Body of pancreas (tissue), 4 donors: ENCODE data around the gene SLC4A5. TPM values are rescaled to one million over a fixed set of nuclear protein-coding genes. Genes with fewer than 3 reads are reported as not detected.

Experiments
- ATAC-seq: fragments of 150-250 bp; one replicate; pipeline ENCODE4 v1.9.1; 2016
- DNase-seq, 4 donors: peaks; one replicate each; pipeline ENCODE4 v3.0.0-alpha.2; 2019
- H3K27ac ChIP-seq, 4 donors: fragments of 200-600 bp; sonication (generic); 1 replicate in 3 of 4; 2 replicates in 1 of 4; pipeline versions ENCODE4 v1.5.1 to v1.6.1; 2016 to 2019; ENCODE audit warnings: mild to moderate bottlenecking in 1 of 4, mixed read lengths in 1 of 4, moderate library complexity in 1 of 4
- H3K27me3 ChIP-seq, 2 donors: fragments of 200-600 bp; sonication (generic); one replicate each; pipeline ENCODE4 v1.6.0; 2016; ENCODE audit warnings: mild to moderate bottlenecking in 1 of 2
- H3K36me3 ChIP-seq, 2 donors: fragments of 200-600 bp; sonication (generic); replicated peaks in 1 of 2; 2 replicates each; pipeline ENCODE4 v1.5.1; 2016; ENCODE audit warnings: low read depth in 2 of 2; ENCODE audit not compliant: insufficient read depth in 1 of 2
- H3K4me1 ChIP-seq: fragments of 200-600 bp; sonication (generic); one replicate; pipeline ENCODE4 v1.6.0; 2016
- H3K4me3 ChIP-seq, 2 donors: fragments of 200-600 bp; sonication (generic); 1 replicate in 1 of 2; 2 replicates in 1 of 2; pipeline ENCODE4 v1.5.1; 2016 to 2019
- H3K9me3 ChIP-seq, 3 donors: fragments of 200-600 bp; sonication (generic); 1 replicate in 2 of 3; 2 replicates in 1 of 3; pipeline ENCODE4 v1.5.1; 2016
- POLR2A ChIP-seq, 3 donors: fragments of 450-650 bp; IDR thresholded peaks; one replicate each; pipeline ENCODE4 v1.6.1; 2016; ENCODE audit warnings: antibody characterized with exemption in 3 of 3, mild to moderate bottlenecking in 2 of 3
- WGBS, 2 donors: methylation state at CpG; one replicate each; pipeline ENCODE4 v1.1.5; 2017; 5-methylcytosine and 5-hydroxymethylcytosine counted together
- intact Hi-C: fragments of 100-400 bp; cut with DNase I; formaldehyde crosslinking; loops from one replicate; pipeline ENCODE4 v1.15.1; 2023
- total RNA-seq, 2 donors: library from RNA; depleted of rRNA; stranded (reverse); fragments of >200 nt; gene quantifications; one replicate each; pipeline ENCODE4 v1.1.0, GENCODE V29; 2016
- TF ChIP-seq, protein P1 (sequence below), 7 experiments: fragments of 450-650 bp in 4 of 7; fragments of 200-600 bp in 3 of 7; sonication (generic) in 3 of 7; IDR thresholded peaks; one replicate each; pipeline ENCODE4 v1.5.1; 2016 to 2019; ENCODE audit warnings: antibody characterized with exemption in 7 of 7

The SLC4A5 gene
- total RNA-seq, 2 donors from 2014 or later: 2.3 to 8.3 TPM

DNA sequence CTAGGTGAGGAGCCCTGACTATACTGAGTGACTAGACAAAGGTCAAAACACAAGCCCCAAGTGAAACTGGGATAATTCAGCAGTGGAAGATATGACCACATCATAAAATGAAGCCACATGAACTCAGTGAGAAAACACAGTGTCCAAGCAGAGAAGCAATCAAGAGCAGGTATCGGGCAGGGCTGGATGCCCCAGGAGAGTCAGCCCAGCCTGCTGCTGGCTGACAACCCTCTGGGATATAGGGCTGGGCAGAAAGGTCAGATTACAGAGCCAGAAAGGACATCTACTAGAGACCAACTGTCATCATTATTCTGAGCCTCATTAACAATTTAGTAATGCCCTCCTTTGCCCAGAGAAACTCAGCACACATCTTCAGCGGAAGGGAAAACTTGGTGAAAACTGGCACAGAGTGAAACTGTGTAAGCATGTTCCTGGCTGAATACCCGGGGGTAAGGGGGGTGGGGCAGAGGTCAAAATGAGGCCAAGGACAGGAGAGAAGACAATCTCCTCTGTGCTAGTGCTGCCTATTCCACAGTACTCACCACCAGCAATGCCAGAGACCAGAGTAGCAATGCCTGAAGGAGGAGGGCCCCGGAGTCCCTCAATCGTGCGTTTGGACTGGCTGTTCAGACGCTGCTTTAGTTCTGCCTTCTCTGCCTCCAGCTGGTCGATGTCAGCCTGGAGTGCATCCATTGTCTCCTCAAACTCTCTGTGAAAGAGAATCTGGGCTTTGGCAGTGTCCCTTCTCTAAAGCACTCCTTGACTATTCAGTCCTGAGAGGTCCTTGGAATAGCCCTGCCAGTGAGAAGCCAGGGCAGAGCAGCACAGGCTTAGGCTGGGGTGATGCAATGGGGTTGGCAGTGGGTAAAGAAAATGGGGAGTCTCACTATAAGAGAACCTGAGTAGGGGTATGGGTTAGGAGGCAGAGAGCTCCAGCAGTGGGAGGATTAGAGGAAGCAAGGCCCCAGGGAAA is 21.6 kb upstream of the SLC4A5 start:
- Histone ChIP-seq H3K9me3 (no peaks in the 10 kb centered on the region), H3K36me3 (peaks cover 10 to 60% of the 10 kb centered on the region in 2 donors), H3K27me3 (no peaks in the 10 kb centered on the region), H3K4me3 (no peak overlapping the region), H3K27ac (no peak overlapping the region), H3K4me1 (no peaks in the 10 kb centered on the region)
- TF ChIP-seq POLR2A (IDR thresholded peaks at IDR 0.05): no peak
- TF ChIP-seq, protein P1, sequence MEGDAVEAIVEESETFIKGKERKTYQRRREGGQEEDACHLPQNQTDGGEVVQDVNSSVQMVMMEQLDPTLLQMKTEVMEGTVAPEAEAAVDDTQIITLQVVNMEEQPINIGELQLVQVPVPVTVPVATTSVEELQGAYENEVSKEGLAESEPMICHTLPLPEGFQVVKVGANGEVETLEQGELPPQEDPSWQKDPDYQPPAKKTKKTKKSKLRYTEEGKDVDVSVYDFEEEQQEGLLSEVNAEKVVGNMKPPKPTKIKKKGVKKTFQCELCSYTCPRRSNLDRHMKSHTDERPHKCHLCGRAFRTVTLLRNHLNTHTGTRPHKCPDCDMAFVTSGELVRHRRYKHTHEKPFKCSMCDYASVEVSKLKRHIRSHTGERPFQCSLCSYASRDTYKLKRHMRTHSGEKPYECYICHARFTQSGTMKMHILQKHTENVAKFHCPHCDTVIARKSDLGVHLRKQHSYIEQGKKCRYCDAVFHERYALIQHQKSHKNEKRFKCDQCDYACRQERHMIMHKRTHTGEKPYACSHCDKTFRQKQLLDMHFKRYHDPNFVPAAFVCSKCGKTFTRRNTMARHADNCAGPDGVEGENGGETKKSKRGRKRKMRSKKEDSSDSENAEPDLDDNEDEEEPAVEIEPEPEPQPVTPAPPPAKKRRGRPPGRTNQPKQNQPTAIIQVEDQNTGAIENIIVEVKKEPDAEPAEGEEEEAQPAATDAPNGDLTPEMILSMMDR (IDR thresholded peaks at IDR 0.05): no peak
- WGBS, 2 donors: 77 to 82% methylated on average over 8 of the region's 8 CpGs
- DNase-seq (no peak), ATAC-seq (no peak)
- intact Hi-C loops: no loop called here

DNA sequence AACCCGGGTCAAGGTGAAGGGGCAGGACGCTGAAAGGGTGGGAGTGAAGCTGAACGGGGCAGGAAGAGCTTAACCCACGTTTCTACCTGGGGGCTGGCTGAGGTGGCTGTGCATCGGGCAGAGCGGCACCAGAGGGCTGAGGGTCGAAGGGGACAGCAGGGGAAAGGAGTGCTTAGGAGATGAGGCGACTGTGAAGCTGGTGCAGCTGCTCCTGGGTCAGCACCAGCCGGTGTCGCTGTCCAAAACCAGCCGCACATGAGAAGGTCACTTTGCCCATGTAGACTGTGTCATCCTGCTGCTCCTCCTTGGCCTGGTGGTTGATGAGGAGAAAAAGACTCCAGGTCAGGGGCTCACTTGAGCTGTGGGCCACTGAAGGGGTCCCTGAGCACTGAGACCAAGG is 18.1 kb upstream of the SLC4A5 start:
- DNase-seq (no peak), ATAC-seq (no peak)
- Histone ChIP-seq H3K4me1 (no peaks in the 10 kb centered on the region), H3K36me3 (peaks cover 10 to 33% of the 10 kb centered on the region in 2 donors), H3K27ac (no peak overlapping the region), H3K9me3 (no peaks in the 10 kb centered on the region), H3K4me3 (no peak overlapping the region), H3K27me3 (no peaks in the 10 kb centered on the region)
- no peak for TF ChIP-seq POLR2A (IDR thresholded peaks at IDR 0.05)
- TF ChIP-seq, protein P1 (IDR thresholded peaks at IDR 0.05): no peak
- WGBS, 2 donors: 76 to 82% methylated on average over 10 to 11 of the region's 11 CpGs
- intact Hi-C loops: no loop called here

DNA sequence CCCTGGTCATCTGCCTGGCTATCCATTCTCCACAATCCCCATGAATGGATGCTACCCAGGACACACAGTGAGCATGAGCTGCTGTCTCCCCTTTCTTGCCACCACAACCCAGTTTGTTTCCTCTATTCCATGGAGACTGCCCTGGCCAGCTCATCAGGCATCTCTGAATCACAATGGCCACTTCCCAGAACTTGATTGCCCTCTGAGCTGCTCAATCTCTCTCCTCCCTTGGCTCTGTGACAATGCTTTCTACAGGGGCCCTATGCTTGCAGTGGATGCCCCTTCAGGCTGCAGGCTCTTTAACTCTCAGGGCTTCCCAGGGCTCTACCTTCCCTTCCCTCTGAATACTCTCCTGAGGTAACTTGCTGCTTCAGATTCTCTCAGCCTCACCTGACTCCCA is 14.4 kb upstream of the SLC4A5 start:
- Histone ChIP-seq H3K9me3 (no peaks in the 10 kb centered on the region), H3K27ac (no peak overlapping the region), H3K36me3 (peaks cover 8 to 13% of the 10 kb centered on the region in 2 donors), H3K4me3 (no peak overlapping the region), H3K4me1 (no peaks in the 10 kb centered on the region), H3K27me3 (no peaks in the 10 kb centered on the region)
- DNase-seq (no peak), ATAC-seq (no peak)
- intact Hi-C loops: no loop called here
- TF ChIP-seq POLR2A (IDR thresholded peaks at IDR 0.05): no peak
- TF ChIP-seq, protein P1 (IDR thresholded peaks at IDR 0.05): no peak

DNA sequence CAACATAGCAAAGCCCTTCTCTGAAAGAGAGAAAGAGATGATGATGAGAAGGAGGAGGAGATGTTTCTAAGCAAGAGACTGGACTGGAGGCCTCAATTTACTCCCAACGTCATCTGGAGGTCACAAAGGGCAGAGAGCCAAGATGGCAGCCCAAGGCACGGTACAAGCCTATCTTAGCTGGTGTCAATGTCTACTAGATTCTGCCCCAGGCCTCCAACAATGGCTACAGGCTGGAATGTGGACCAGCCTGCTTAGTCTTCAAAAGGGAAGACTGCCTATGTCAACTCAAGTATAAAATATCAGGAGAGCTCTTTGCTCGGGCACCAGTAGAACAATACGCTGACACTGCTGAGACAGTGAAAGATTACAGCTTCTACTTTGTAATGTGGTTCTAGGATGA is 6.7 kb upstream of the SLC4A5 start:
- WGBS, 2 donors: 81 to 83% methylated on average over 4 of the region's 4 CpGs
- TF ChIP-seq, protein P1 (IDR thresholded peaks at IDR 0.05): no peak
- TF ChIP-seq POLR2A (IDR thresholded peaks at IDR 0.05): no peak
- no peaks in the 10 kb centered on the region for H3K36me3 ChIP-seq

More for the DNA sequence above, 6.7 kb upstream of the SLC4A5 start:
- Histone ChIP-seq H3K4me3 (no peak overlapping the region), H3K4me1 (no peaks in the 10 kb centered on the region), H3K27me3 (no peaks in the 10 kb centered on the region), H3K27ac (no peak overlapping the region), H3K9me3 (no peaks in the 10 kb centered on the region)
- intact Hi-C loops: no loop called here
- DNase-seq: no peak
- ATAC-seq: no peak
